Measurements from ENCODE around the gene EDN2.

EDN2 gene

GRCh38 chr1:41473738-41474362 lies 10.6 kb downstream of the EDN2 start (continued):
- TF ChIP-seq PBX3 (CRISPR knock-in tag; IDR thresholded peaks at IDR 0.05) (no peak), ZNF423 (tag by site-specific recombination; IDR thresholded peaks at IDR 0.05) (no peak)

- TF ChIP-seq ZNF777 (tag by site-specific recombination; IDR thresholded peaks at IDR 0.05; ENCODE audit: borderline replicate concordance) (no peak), HIC1 (tag by site-specific recombination; IDR thresholded peaks at IDR 0.05) (no peak), ZNF280C (tag by site-specific recombination; IDR thresholded peaks at IDR 0.05) (no peak), ZNF707 (tag by site-specific recombination; IDR thresholded peaks at IDR 0.05) (no peak), ZNF292 (tag by site-specific recombination; IDR thresholded peaks at IDR 0.05; ENCODE audit: borderline replicate concordance, low read depth) (no peak), ZNF114 (tag by site-specific recombination; IDR thresholded peaks at IDR 0.05) (no peak), ZNF473 (tag by site-specific recombination; IDR thresholded peaks at IDR 0.05) (no peak), ZNF16 (tag by site-specific recombination; IDR thresholded peaks at IDR 0.05; ENCODE audit: low read depth) (no peak), ZNF248 (tag by site-specific recombination; IDR thresholded peaks at IDR 0.05) (no peak), KLF17 (tag by site-specific recombination; IDR thresholded peaks at IDR 0.05) (no peak), ZNF391 (tag by site-specific recombination; IDR thresholded peaks at IDR 0.05; ENCODE audit: borderline replicate concordance, low read depth) (no peak), ZNF837 (tag by site-specific recombination; IDR thresholded peaks at IDR 0.05) (no peak), ZNF645 (tag by site-specific recombination; IDR thresholded peaks at IDR 0.05) (no peak)
- CTCF ChIA-PET, result interaction anchor here (0.9 to 1.3 kb wide), 3 partner anchors 21 to 39 kb away, joined by 3 to 7 read pairs (median 5); no protein-coding TSS in a partner anchor
- Histone ChIP-seq H3K4me3 (ENCODE audit: low read depth, low read length) (no peak overlapping the region), H3K4me1 (ENCODE audit: control insufficient read depth, insufficient read depth, low read length) (no peaks in the 10 kb centered on the region), H3K36me3 (ENCODE audit: control insufficient read depth in 2 of 2, insufficient read depth in 1 of 2, low read length in 2 of 2) (no peaks in the 10 kb centered on the region), H3K9me3 (ENCODE audit: control insufficient read depth, insufficient read depth, low read depth, low read length) (no peaks in the 10 kb centered on the region), H3K27ac (ENCODE audit: extremely low read depth, low read depth, low read length) (no peak overlapping the region)
- POLR2A ChIA-PET, result no interaction called here
Observed at GRCh38 chr1:41471658-41472057, 12.8 kb downstream of the EDN2 start.

GRCh38 chr1:41469706-41470105 lies 14.8 kb downstream of the EDN2 start:
- Histone ChIP-seq H3K9me3 (ENCODE audit: control insufficient read depth, insufficient read depth, low read depth, low read length) (no peaks in the 10 kb centered on the region), H3K36me3 (ENCODE audit: control insufficient read depth in 2 of 2, insufficient read depth in 1 of 2, low read length in 2 of 2) (no peaks in the 10 kb centered on the region), H3K27ac (ENCODE audit: extremely low read depth, low read depth, low read length) (no peak overlapping the region), H3K4me1 (ENCODE audit: control insufficient read depth, insufficient read depth, low read length) (no peaks in the 10 kb centered on the region), H3K4me3 (ENCODE audit: low read depth, low read length) (no peak overlapping the region)
- TF ChIP-seq ZNF398 (tag by site-specific recombination; IDR thresholded peaks at IDR 0.05), result peak; percentile 59; the same call in 1 of the 2 replicates
- TF ChIP-seq KLF17 (tag by site-specific recombination; IDR thresholded peaks at IDR 0.05), result no peak
- TF ChIP-seq GLIS1 (tag by site-specific recombination; IDR thresholded peaks at IDR 0.05), result peak; percentile 51
- no peak for TF ChIP-seq ZNF558 (tag by site-specific recombination; IDR thresholded peaks at IDR 0.05)
- CTCF ChIA-PET, result no interaction called here
- POLR2A ChIA-PET, result no interaction called here

Data from HEK293 (cell line).